Brain microvascular endothelial cell (primary cell): Measurements from ENCODE around the gene ERBIN.

ENCODE experiments used
- DNase-seq: peaks from one replicate; pipeline ENCODE4 v3.0.0-alpha.2; 2020
- H3K27ac ChIP-seq: fragments of 250-450 bp; sonication (Bioruptor Pico); 2 replicates; pipeline ENCODE4 v1.5.1; 2020; ENCODE audit warnings: mild to moderate bottlenecking, moderate library complexity
- H3K27me3 ChIP-seq: fragments of 250-450 bp; sonication (Bioruptor Pico); replicated peaks from 2 replicates; pipeline ENCODE4 v1.5.1; 2020; ENCODE audit warnings: mild to moderate bottlenecking
- H3K36me3 ChIP-seq: fragments of 250-450 bp; sonication (Bioruptor Pico); replicated peaks from 2 replicates; pipeline ENCODE4 v1.5.1; 2020; ENCODE audit warnings: mild to moderate bottlenecking
- H3K4me3 ChIP-seq: 2 replicates; pipeline ENCODE4 v1.5.1; 2011; ENCODE audit warnings: low read depth, mild to moderate bottlenecking, control low read depth, low read length, moderate library complexity
- CTCF ChIP-seq: IDR thresholded peaks from 2 replicates; pipeline ENCODE4 v1.5.1; 2011; ENCODE audit warnings: low read depth, mild to moderate bottlenecking, moderate library complexity, low read length, control low read depth, inconsistent platforms; ENCODE audit errors: missing control alignments
- in situ Hi-C: cut with HindIII; loops from 2 replicates; pipeline ENCODE4 v1.10.0; 2017; ENCODE audit warnings: low sequenced_read_pairs, low pct_ligation_motif_present

ERBIN gene

GRCh38 chr5:65926893-65927292 is 518 bp downstream of the ERBIN start:
- Histone ChIP-seq H3K27ac (peak overlapping the region; percentile 89), H3K27me3 (no peaks in the 10 kb centered on the region), H3K36me3 (no peaks in the 10 kb centered on the region), H3K4me3 (peak overlapping the region; percentile 71)
- DNase-seq: no peak
- no peak for TF ChIP-seq CTCF
- in situ Hi-C loops: no loop called here

- Histone ChIP-seq H3K4me3 (peak overlapping the region; percentile 71), H3K36me3 (no peaks in the 10 kb centered on the region), H3K27me3 (no peaks in the 10 kb centered on the region), H3K27ac (peak overlapping the region; percentile 89)
- peak; percentile 44 for DNase-seq
- TF ChIP-seq CTCF: no peak
- in situ Hi-C loops: no loop called here
Observed at GRCh38 chr5:65927503-65928321, 1.3 kb downstream of the ERBIN start.

GRCh38 chr5:65928322-65928752 is 2.0 kb downstream of the ERBIN start:
- TF ChIP-seq CTCF: no peak
- DNase-seq: no peak
- Histone ChIP-seq H3K36me3 (no peaks in the 10 kb centered on the region), H3K4me3 (peak overlapping the region; percentile 71), H3K27me3 (no peaks in the 10 kb centered on the region), H3K27ac (peak overlapping the region; percentile 89)
- in situ Hi-C loops: no loop called here

- H3K27ac ChIP-seq: no peak overlapping the region
- no peaks in the 10 kb centered on the region for H3K36me3 ChIP-seq
- DNase-seq: no peak
- no peak for TF ChIP-seq CTCF
- no peaks in the 10 kb centered on the region for H3K27me3 ChIP-seq
- in situ Hi-C loops: no loop called here
- H3K4me3 ChIP-seq: peak overlapping the region; percentile 71
Observed at GRCh38 chr5:65928860-65929259, 2.5 kb downstream of the ERBIN start.

GRCh38 chr5:65932676-65933075 is 6.3 kb downstream of the ERBIN start:
- Histone ChIP-seq H3K4me3 (no peak overlapping the region), H3K27ac (no peak overlapping the region), H3K36me3 (no peaks in the 10 kb centered on the region), H3K27me3 (no peaks in the 10 kb centered on the region)
- TF ChIP-seq CTCF: no peak
- DNase-seq: no peak
- in situ Hi-C loops: no loop called here

- no peak for TF ChIP-seq CTCF
- H3K27ac ChIP-seq: no peak overlapping the region
Observed at GRCh38 chr5:65933295-65933694, 6.9 kb downstream of the ERBIN start.

More at GRCh38 chr5:65933295-65933694, 6.9 kb downstream of the ERBIN start:
- Histone ChIP-seq H3K36me3 (no peaks in the 10 kb centered on the region), H3K4me3 (no peak overlapping the region), H3K27me3 (no peaks in the 10 kb centered on the region)
- in situ Hi-C loops: no loop called here
- no peak for DNase-seq
